GM21529 (cell line): Measurements from ENCODE around the gene DNAH2.
A peak's percentile ranks its signal among the peaks of the same experiment; 100 is the strongest.

ENCODE experiments used
- ATAC-seq: cut with Tn5 transposase; IDR thresholded peaks from one replicate; pipeline ENCODE4 v1.9.1; 2021; ENCODE audit not compliant: unreplicated experiment

DNAH2 gene, protein sequence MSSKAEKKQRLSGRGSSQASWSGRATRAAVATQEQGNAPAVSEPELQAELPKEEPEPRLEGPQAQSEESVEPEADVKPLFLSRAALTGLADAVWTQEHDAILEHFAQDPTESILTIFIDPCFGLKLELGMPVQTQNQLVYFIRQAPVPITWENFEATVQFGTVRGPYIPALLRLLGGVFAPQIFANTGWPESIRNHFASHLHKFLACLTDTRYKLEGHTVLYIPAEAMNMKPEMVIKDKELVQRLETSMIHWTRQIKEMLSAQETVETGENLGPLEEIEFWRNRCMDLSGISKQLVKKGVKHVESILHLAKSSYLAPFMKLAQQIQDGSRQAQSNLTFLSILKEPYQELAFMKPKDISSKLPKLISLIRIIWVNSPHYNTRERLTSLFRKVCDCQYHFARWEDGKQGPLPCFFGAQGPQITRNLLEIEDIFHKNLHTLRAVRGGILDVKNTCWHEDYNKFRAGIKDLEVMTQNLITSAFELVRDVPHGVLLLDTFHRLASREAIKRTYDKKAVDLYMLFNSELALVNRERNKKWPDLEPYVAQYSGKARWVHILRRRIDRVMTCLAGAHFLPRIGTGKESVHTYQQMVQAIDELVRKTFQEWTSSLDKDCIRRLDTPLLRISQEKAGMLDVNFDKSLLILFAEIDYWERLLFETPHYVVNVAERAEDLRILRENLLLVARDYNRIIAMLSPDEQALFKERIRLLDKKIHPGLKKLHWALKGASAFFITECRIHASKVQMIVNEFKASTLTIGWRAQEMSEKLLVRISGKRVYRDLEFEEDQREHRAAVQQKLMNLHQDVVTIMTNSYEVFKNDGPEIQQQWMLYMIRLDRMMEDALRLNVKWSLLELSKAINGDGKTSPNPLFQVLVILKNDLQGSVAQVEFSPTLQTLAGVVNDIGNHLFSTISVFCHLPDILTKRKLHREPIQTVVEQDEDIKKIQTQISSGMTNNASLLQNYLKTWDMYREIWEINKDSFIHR (N-terminal part only)

DNA sequence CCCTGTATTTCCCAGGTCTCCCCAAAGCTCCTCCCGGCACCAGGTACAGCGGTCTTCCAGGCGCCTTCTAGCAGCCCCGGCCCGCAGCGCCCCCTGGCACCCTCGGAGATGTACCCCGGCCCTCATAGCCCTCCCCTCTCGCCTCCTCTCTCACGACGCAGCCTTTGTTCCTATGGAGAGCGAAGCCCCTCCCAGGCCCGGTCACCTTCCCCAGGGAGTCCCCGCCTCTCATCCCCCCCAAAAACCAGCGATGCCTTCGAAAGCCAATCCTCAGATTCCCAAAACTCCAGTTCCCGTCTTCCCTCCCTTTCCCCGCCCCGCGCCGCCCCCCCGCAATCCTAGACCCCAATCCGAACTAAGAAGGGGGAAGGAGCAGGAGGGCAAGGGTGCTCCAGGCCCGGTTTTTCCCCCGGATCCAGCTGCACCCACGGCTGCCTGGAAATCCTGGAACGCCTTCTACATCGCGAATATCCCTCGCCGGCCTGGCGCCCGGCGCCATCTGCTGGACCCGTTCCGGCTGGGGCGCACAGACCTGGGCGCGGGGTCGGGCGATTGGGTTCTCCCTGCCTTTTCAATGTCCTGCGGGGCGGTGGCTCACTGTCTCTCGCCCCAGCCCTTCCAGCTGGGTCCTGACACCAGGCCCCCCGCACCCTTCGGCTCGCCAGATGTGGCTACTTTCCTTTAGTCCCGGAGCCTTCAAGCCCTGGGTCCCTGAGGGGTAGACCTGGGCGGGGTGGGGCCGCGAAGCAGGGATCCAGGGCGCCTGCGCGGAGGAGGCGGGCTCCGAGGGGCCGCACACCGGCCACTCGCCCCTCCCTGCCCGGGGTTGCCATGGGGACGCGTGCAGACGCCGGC, at the start of gene DNAH2:
Gene DNAH2, plus strand, starts transcription at position 844 of the 855 bp plus-strand sequence. CDS start 1,991 bp downstream, outside the sequence.
- ATAC-seq = no peak

DNA sequence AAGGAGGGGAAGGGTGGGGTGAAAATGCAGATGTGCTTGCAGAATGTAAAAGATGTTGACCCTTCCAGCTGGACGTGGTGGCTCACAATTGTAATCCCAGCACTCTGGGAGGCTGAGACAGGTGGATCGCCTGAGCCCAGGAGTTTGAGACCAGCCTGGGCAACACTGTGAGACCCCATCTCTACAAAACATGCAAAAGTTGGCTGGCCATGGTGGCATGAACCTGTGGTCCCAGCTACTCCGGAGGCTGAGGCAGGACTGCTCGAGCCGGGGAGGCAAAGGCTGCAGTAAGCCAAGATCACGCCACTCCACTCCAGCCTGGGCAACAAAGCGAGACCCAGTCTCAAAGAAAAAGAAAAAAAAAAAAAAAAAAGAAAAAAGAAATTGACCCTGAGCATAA, 49.1 kb upstream of the DNAH2 start:
- no peak for ATAC-seq

DNA sequence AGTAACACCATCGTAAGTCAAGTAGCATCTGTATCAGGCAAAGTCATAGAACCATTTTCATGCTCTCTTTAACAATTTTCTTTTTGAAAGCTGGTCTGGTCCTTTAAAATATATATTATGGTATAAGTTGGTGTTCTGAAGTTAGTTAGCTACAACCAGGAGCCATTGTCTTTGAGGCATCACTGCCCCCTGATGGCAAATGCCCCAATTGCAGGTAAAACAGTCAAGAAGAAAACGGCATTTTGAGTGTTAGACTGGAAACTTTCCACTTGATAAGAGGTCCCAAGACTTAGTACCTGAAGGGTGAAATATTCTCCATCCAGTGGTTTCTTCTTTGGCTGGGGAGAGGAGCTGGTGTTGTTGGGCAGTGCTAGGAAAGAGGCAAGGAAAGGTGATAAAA, 44.3 kb upstream of the DNAH2 start:
- no peak for ATAC-seq

DNA sequence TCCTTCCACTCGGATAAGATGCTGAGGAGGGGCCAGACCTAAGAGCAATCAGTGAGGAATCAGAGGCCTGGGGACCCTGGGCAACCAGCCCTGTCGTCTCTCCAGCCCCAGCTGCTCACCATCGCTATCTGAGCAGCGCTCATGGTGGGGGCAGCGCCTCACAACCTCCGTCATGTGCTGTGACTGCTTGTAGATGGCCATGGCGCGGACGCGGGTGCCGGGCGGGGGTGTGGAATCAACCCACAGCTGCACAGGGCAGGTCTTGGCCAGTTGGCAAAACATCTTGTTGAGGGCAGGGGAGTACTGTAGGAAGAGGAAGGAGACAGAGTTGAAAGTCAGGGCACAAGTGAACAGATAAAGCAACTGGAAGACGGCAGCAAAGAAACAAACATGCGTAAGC, 42.6 kb upstream of the DNAH2 start:
- no peak for ATAC-seq

DNA sequence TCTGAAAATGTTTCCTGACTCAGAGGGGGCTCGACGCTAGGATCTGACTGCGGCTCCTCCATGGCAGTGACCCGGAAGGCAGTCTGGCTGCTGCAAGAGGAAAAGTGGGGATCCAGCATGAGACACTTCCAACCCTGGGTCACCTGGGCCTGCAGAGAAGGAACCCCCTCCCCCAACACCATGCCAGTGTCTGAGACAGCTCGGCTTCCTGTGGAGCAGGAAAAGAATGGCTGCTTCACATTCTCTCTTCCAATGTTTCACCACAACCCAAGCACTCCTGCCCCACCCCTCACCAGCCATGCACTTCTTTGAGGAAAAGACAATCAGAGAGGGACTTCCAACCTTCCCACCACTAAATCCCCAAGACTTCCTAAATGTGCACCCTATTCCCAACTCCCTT, 41.0 kb upstream of the DNAH2 start:
- no peak for ATAC-seq

DNA sequence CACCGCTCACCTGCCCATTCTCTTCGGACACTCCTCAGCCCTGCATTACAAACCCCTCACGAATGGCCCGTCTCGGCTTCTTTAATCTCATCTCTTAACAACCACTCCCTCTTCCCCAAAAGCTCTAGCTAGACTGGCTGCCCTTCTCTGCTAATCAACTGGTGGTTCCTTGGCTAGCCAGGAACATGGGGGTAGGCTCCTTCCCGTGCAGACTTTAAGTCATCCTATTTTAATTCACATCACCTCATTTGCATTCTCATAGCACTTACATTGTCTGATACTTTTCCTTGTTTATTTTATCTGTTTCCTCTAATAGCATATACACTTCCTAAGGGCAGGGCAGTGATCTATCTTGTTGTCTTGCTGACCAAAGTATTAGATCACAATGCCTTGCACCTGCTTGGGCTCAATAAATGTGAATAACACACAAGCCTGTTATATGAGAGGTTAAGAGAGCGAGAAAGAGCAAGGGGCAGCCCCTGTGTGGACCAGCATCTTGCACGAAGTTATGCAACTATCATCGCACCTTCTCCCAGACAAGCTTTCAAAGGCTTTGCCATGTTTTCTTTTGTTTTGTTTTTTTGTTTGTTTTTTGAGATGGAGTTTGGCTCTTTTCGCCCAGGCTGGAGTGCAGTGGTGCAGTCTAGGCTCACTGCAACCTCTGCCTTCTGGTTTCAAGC, 40.0 kb upstream of the DNAH2 start:
- ATAC-seq = no peak

DNA sequence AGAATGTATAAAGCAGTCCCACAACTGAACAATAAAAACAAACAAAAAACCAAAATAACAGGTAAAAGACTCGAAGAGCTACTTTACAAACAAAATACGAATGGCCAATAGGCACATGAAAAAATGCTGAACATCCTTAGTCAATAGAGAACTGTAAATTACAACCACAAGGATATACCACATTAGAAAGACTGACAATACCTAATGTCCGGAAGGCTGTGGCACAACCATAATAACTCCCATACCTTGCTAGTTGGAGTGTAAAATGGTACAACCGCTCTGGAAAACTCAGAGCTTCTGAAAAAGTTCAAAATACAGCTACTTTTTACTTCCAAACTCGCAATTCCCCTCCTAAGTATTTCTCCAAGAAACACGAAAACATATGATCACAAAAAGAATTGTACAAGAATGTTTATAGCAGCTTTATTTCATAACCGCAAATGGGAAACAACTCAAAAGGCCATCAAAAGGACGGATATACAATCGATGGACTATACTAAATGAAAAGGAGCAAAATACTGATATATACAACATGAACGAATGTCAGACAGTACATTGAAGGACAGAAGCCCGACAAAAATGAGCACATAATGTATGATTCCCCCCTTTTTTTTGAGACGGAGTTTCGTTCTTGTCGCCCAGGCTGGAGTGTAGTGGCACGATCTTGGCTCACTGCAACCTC, 32.6 kb upstream of the DNAH2 start:
- no peak for ATAC-seq

DNA sequence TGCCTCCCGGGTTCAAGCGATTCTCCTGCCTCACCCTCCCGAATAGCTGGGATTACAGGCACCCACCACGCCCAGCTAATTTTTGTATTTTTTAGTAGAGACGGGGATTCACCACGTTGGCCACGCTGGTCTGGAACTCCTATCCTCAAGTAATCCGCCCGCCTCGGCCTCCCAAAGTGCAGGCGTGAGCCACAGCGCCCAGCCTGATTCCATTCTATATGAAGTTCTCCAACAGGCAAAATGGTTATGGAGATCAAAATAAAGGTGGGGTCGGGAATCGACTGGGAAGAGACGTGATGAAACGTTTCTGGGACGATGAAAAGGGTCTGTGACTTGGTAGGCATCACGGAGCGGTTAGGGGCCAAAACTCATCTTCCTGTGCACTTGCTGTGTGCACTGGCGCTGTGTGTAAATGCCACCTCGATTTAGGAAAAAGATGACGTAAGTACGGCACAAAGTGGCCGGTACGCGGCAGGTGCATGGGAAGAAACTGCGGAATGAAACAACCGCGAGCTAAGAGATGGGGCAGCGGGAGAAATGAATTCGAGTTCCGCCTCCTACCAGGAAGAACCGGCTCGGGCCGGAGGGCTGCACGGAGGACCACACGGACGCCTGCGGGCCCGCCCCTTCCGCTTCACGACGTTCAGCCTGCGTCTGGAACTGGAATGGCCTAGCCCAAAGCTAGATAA, 31.9 kb upstream of the DNAH2 start:
- peak; percentile 53 for ATAC-seq

DNA sequence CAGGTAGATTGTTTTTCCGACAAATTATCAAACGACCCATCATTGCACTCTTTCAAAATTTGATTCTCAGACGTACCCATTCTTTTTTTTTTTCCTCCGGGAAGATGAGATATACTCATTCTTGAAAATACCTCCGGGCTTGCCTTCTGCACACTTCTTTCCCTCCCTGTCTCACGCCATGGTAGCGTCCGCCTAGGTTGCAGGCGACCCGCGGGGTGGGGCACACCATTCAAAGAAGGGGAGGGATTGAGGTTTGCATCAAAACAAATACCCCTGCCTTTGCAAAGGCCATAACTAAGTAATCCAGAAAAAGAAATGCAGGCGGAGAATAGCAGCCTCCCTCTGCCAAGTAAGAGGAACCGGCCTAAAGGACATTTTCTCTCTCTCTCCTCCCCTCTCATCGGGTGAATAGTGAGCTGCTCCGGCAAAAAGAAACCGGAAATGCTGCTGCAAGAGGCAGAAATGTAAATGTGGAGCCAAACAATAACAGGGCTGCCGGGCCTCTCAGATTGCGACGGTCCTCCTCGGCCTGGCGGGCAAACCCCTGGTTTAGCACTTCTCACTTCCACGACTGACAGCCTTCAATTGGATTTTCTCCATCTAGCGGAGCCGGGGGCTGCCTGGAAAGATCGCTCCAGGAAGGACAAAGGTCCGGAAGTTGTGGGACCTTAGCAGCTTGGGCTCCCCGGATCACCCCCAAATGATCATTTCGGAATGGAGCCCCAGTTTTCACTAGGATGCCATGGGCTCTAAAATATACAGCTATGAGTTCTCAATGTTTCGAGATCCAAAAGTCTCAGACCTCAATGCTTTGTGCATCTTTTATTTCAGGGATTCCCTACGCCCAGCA, 31.1 kb upstream of the DNAH2 start:
- ATAC-seq = peak; percentile 42

DNA sequence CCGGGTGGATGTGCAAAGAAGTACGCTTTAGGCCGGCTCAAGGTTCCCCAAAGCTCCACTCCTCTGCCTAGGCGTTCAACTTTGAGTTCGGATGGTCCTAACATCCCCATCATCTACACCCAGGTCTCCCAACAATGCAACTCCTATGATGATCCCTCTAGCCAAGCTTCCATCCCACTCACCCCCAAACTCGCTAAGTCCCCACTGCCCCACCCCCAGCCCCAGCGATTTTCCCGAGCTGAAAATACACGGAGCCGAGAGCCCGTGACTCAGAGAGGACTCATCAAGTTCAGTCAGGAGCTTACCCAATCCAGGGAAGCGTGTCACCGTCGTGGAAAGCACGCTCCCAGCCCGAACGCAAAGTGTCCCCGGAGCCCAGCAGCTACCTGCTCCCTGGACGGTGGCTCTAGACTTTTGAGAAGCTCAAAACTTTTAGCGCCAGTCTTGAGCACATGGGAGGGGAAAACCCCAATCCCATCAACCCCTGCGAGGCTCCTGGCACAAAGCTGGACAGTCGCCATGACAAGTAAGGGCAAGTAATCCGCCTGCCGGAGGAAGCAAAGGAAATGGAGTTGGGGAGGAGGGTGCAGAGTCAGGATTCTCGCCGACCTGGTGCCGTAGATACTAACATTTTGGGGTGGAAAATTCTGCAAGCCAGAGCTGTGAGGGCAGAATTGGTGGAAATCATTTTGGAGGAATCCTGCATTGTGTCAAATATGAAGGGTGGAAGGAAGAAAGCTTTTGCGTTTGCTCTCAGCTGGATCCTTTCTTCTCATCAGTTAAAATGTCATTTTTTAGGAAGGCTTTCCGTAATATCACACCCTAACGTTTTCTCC, 30.3 kb upstream of the DNAH2 start, which contains the start of gene TP53:
Gene TP53, minus strand, starts transcription at position 419 of the 836 bp plus-strand sequence. CDS start 10,896 bp downstream, outside the sequence.
- ATAC-seq = no peak

DNA sequence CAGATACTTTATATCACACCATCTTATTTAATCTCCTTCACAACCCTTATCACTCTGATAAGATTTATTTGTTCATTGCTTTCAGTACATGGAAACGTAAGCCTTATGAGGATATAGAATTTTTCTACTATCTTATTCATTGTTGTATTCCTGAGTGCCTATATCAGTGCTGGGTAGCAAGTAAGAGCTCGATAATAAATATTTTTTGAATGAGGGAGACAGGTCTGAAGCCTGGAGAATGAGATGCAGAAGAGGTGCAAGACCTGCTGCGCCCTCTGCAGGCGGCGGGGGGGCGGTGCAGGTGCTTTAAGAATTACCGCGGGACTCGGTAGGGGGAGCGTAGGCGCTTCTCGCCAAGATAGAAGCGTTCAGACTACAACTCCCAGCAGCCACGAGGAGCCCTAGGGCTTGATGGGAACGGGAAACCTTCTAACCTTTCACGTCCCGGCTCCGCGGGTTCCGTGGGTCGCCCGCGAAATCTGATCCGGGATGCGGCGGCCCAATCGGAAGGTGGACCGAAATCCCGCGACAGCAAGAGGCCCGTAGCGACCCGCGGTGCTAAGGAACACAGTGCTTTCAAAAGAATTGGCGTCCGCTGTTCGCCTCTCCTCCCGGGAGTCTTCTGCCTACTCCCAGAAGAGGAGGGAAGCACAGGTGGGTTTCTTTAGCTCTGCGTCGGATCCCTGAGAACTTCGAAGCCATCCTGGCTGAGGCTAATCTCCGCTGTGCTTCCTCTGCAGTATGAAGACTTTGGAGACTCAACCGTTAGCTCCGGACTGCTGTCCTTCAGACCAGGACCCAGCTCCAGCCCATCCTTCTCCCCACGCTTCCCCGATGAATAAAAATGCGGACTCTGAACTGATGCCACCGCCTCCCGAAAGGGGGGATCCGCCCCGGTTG, 29.4 kb upstream of the DNAH2 start, which contains the start of gene WRAP53:
Gene WRAP53, plus strand, starts transcription at position 570 of the 900 bp plus-strand sequence. Its CDS starts 172 bp downstream, at position 742.
- peak; percentile 71 for ATAC-seq

DNA sequence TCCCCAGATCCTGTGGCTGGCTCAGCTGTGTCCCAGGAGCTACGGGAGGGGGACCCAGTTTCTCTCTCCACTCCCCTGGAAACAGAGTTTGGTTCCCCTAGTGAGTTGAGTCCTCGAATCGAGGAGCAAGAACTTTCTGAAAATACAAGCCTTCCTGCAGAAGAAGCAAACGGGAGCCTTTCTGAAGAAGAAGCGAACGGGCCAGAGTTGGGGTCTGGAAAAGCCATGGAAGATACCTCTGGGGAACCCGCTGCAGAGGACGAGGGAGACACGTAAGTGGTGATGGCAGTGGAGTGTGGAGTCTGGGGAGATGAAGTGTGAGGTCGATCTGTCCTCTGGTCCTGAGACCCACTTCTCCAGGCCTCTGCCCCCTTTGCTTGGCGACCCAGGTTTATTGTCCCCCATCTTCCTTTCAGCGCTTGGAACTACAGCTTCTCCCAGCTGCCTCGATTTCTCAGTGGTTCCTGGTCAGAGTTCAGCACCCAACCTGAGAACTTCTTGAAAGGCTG, 28.7 kb upstream of the DNAH2 start:
- no peak for ATAC-seq

DNA sequence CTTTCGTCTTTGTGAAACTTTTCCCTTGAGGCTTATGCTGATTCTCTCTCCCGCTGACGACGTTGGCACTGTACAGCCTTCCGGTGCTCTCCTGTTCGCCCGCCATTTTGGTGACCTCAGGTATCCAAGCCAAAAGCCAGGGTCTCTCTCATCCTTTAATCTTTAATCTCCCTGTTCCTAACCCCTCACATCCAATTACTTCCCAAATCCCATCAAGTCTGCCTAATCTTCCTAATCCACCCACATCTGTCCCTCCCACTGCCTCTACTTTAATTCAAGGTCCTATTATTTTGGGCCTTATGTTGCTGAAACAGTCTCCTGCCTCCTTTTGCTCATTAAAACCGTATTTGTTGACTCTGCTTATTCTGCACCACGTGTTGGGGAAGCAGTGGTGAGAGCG, 22.0 kb upstream of the DNAH2 start:
- no peak for ATAC-seq

DNA sequence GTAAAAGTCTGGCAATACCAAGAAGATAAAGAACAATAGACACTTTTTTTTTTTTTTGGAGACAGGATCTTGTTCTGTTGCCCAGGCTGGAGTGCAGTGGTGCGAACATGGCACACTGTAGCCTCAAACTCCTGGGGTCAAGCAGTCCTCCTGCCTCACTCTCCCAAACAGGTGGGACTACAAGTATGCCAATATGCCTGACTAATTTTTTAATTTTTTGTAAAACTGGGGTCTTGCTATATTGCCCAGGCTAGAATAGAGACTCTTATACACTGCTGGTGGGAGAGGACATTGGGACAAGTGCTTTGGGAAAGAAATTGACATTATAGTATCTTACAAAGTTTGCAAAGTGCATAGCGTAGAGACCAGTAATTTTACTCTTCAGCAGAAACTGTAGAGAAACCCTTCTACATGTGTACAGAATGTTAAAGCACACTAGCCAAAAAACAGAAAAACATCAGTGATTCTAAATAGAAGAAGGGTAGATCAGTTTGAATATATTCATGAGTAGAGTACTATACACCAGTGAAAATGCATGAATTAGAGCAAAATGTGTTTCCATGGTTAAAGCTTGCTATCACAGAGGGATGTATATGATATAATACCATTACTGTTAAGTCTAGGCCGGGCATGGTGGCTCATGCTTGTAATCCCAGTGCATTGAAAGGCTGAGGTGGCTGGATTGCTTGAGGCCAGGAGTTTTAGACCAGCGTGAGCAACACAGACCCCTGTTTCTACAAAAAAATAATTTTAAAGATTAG, 19.5 kb upstream of the DNAH2 start:
- no peak for ATAC-seq

DNA sequence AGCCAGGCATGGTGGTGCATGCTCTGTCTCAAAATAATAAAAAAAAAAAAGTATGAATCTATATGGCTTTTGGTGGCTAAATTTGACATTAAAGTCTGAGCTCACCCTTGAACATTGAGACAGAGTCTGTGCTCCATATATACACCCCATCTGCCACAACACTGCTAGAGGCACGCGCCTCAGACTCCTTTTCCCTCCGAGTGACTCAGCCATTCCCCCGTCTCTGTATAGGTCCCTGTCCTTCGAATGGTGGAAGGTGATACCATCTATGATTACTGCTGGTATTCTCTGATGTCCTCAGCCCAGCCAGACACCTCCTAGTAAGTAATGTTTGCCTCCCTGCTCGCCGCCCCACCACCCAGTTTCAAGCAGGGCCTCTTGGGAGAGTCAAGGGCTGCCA, 17.0 kb upstream of the DNAH2 start:
- no peak for ATAC-seq
